ENCODE measurements around the gene MAGEA9B.
"Not testable (repeated sequence)": the region's sequence is repeated elsewhere in the genome, so short reads cannot be mapped to it uniquely, and the experiment has no call there.

The MAGEA9B gene

DNA sequence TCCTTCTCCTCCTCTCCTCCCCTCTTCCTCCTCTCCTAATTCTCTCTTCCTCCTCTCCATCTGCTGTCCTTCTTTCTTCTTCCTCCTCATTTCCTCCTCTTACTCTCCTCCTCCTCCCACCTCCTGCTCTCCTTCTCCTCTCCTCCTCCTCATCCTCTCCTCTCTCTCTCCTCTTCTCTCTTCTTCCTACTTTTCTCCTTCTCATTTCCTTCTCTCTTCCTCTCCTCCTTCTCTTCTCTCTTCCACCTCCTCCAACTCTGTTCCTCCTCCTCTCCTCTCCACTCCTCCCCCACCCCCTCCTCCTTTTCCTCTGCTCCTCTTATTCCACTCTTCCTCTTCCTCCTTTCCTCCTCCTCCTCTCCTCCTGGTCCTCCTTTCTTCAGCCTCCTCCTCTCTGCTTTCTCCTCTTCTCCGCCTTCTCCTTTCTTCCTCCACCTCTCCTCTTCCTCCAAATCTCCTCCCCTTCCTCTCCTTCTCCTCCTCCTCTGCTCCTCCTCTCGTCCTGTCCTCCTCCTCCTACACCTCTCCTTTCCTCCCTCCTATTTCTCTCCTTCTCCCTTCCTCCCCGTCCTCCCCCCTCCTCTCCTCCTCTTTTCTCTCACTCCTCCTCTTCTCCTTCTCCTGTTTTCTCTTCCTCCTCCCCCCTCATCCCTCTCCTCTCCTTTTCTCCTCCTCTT lies 52.2 kb downstream of the MAGEA9B start:
- DNase-seq (ENCODE audit: low read depth): not testable (repeated sequence)

DNA sequence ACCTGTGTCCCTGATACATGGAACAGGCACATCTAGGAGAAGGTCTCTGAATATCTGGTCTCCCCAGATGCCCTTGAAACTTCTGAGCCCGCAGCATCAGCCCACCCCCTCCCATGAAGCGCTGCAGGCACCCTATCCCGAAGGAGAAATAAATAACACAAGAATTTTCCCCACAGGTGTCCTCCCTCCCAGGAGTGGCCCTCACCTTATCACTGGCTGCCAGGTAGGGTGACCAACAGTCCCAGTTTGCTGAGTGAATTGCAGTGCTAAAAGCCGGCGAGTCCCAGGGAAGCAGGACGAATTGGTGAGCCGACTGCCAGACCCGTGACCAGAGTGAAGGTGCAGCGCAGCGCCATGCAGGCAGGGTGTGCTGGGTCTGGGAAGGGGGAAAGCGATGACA lies 53.3 kb downstream of the MAGEA9B start:
- DNase-seq (ENCODE audit: low read depth): not testable (repeated sequence)

DNA sequence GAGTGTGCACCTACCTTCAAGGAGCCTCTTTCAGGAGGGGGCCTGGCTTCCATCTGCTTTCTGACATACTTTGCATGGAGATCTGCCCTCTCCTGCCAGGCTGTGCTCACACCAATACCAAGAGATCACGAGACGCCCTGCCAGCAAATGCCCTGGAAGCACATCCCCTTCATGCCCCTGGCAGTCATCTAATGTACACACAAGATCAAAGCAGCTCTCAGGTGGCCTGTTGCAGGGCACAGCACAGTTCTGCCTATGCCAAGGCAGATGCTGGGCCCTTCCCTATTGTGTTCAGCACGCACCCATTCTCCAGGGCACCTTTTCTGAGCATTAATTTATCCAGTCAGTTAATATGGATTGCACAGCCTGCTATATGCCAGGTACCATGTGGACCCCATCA lies 54.4 kb downstream of the MAGEA9B start:
- DNase-seq (ENCODE audit: low read depth): not testable (repeated sequence)
